Endothelial cell of umbilical vein (primary cell): ENCODE data around the gene CDK5. TPM values are rescaled to one million over a fixed set of nuclear protein-coding genes. Genes with fewer than 3 reads are reported as not detected.

Experiments used
- BruUV-seq: library from RNA; stranded (reverse); fragments of 400-500 nt; replicated peaks from 2 replicates; lab custom pipeline; 2021; lab: Mats Ljungman, UMichigan
- CTCF ChIA-PET: fragments of 300-600, 350-600 bp; sonication (Branson Sonifier 250); formaldehyde crosslinking; loops from one replicate; lab custom pipeline; 2021; ENCODE audit warnings: antibody characterized with exemption, inconsistent platforms; lab: Charles Lee
- POLR2A ChIA-PET: fragments of 300-600, 350-600 bp; sonication (Branson Sonifier 250); formaldehyde crosslinking; loops from one replicate; lab custom pipeline; 2021; ENCODE audit warnings: antibody characterized with exemption, inconsistent platforms; lab: Charles Lee
- DNase-seq: peaks from one replicate; pipeline ENCODE4 v3.0.0-alpha.2; 2011; ENCODE audit warnings: low read depth, low spot score
- FAIRE-seq: peaks from 2 replicates; lab custom pipeline; 2011; peaks lifted over from hg19 to GRCh38; lab: Jason Lieb, UNC
- H2AFZ ChIP-seq: 2 replicates; pipeline ENCODE4 v1.6.0; 2012; ENCODE audit warnings: low read depth, low read length, control low read depth, inconsistent platforms
- H3K27ac ChIP-seq: 2 replicates; pipeline ENCODE4 v1.5.1; 2011; ENCODE audit warnings: low read depth, mild to moderate bottlenecking, control low read depth, low read length, moderate library complexity; ENCODE audit not compliant: insufficient read depth
- H3K27me3 ChIP-seq, 2 experiments: 2 replicates each; pipeline versions ENCODE4 v1.6.0 to v1.6.1; 2011; ENCODE audit warnings: low read length in 2 of 2, mixed read lengths in 1 of 2; ENCODE audit not compliant: control insufficient read depth in 2 of 2, insufficient read depth in 2 of 2
- H3K36me3 ChIP-seq, 2 experiments: 2 replicates in 1 of 2; 3 replicates in 1 of 2; pipeline ENCODE4 v1.5.1; 2011; ENCODE audit warnings: low read length in 2 of 2, mild to moderate bottlenecking in 1 of 2, moderate library complexity in 1 of 2; ENCODE audit not compliant: control insufficient read depth in 2 of 2, insufficient read depth in 2 of 2; ENCODE audit errors: extremely low read depth in 1 of 2
- H3K4me1 ChIP-seq: 3 replicates; pipeline ENCODE4 v1.5.1; 2011; ENCODE audit warnings: mild to moderate bottlenecking, low read length; ENCODE audit not compliant: control insufficient read depth, insufficient read depth; ENCODE audit errors: extremely low read depth
- H3K4me2 ChIP-seq: 2 replicates; pipeline ENCODE4 v1.6.1; 2011; ENCODE audit warnings: low read length, control low read depth, mixed read lengths; ENCODE audit not compliant: insufficient read depth
- H3K4me3 ChIP-seq, 3 experiments: fragments of 200-600 bp in 1 of 3; sonication (generic), shearing (Covaris generic) in 1 of 3; replicated peaks in 1 of 3; 2 replicates each; pipeline ENCODE4 v1.5.1; 2011 to 2016; ENCODE audit warnings: control low read depth in 3 of 3, low read length in 3 of 3, mild to moderate bottlenecking in 2 of 3, inconsistent platforms in 1 of 3, low read depth in 1 of 3, moderate library complexity in 1 of 3; ENCODE audit not compliant: insufficient read depth in 1 of 3
- H3K79me2 ChIP-seq: 2 replicates; pipeline ENCODE4 v1.6.0; 2012; ENCODE audit warnings: low read length, inconsistent platforms; ENCODE audit not compliant: control insufficient read depth, insufficient read depth
- H3K9ac ChIP-seq: replicated peaks from 2 replicates; pipeline ENCODE3; 2011; ENCODE audit warnings: low read length, control low read depth; ENCODE audit not compliant: insufficient read depth; ENCODE audit errors: extremely low read depth
- H3K9me1 ChIP-seq: replicated peaks from 3 replicates; pipeline ENCODE4 v1.6.0; 2011; ENCODE audit warnings: mild to moderate bottlenecking, low read length; ENCODE audit not compliant: control insufficient read depth, insufficient read depth; ENCODE audit errors: extremely low read depth
- H3K9me3 ChIP-seq: replicated peaks from 2 replicates; pipeline ENCODE4 v1.5.1; 2012; ENCODE audit warnings: low read length, inconsistent platforms; ENCODE audit not compliant: control insufficient read depth, insufficient read depth
- H4K20me1 ChIP-seq: replicated peaks from 2 replicates; pipeline ENCODE3; 2011; ENCODE audit warnings: mild to moderate bottlenecking, low read length; ENCODE audit not compliant: control insufficient read depth, insufficient read depth; ENCODE audit errors: extremely low read depth
- EZH2 ChIP-seq: IDR thresholded peaks from 2 replicates; pipeline ENCODE4 v1.6.1; 2012; ENCODE audit warnings: borderline replicate concordance, low read depth, mild to moderate bottlenecking, moderate library complexity, low read length, inconsistent platforms; ENCODE audit not compliant: severe bottlenecking
- FOS ChIP-seq: IDR thresholded peaks from 2 replicates; pipeline ENCODE4 v1.6.1; 2011; ENCODE audit warnings: mild to moderate bottlenecking, low read length, moderate library complexity, borderline replicate concordance; ENCODE audit not compliant: insufficient read depth
- GATA2 ChIP-seq: IDR thresholded peaks from 2 replicates; pipeline ENCODE4 v1.7.0; 2011; ENCODE audit warnings: low read depth, mild to moderate bottlenecking, moderate library complexity, mixed read lengths, low read length; ENCODE audit not compliant: insufficient read length, insufficient read depth
- JUN ChIP-seq: IDR thresholded peaks from 2 replicates; pipeline ENCODE4 v1.6.1; 2011; ENCODE audit warnings: borderline replicate concordance, low read depth; ENCODE audit not compliant: insufficient read length, insufficient read depth
- MYC ChIP-seq: IDR thresholded peaks from one replicate; pipeline ENCODE4 v1.6.1; 2011; ENCODE audit warnings: mild to moderate bottlenecking, low read depth, low read length
- POLR2A ChIP-seq: IDR thresholded peaks from 2 replicates; pipeline ENCODE4 v1.6.1; 2012; ENCODE audit warnings: low read depth, mild to moderate bottlenecking, control low read depth, low read length
- POLR2AphosphoS5 ChIP-seq: IDR thresholded peaks from 2 replicates; pipeline ENCODE4 v1.6.1; 2012; ENCODE audit warnings: low read depth, mild to moderate bottlenecking, control low read depth, low read length, moderate library complexity; ENCODE audit not compliant: insufficient read depth
- dilution Hi-C: fragments of 300-500 bp; cut with MboI; formaldehyde crosslinking; loops from one replicate; pipeline ENCODE4 v1.15.0; 2019; ENCODE audit warnings: low sequenced_read_pairs; ENCODE audit not compliant: extremely low pct_ligation_motif_present
- intact Hi-C: fragments of 100-400 bp; cut with micrococcal nuclease; formaldehyde crosslinking; loops from one replicate; pipeline ENCODE4 v1.10.0; 2022
- polyA plus RNA-seq, 4 experiments: library from polyadenylated mRNA; depleted of rRNA in 3 of 4; stranded (reverse) in 3 of 4; unstranded in 1 of 4; fragments of >200 nt; gene quantifications; 2 replicates each; pipeline versions ENCODE4 v1.2.1 to v1.2.3, GENCODE V29; 2011 to 2012; ENCODE audit warnings: missing spikeins in 1 of 4
- total RNA-seq: library from RNA; stranded (reverse); gene quantifications from 2 replicates; pipeline ENCODE4 v1.2.3, GENCODE V29; 2021
- TF ChIP-seq, protein P1 (sequence below), 2 donors: IDR thresholded peaks; 1 replicate in 1 of 2; 2 replicates in 1 of 2; pipeline ENCODE4 v1.5.1; 2011; ENCODE audit warnings: low read length in 2 of 2, mild to moderate bottlenecking in 2 of 2, moderate library complexity in 2 of 2, control low read depth in 1 of 2, inconsistent platforms in 1 of 2, low read depth in 1 of 2; ENCODE audit not compliant: insufficient read depth in 1 of 2; ENCODE audit errors: extremely low read depth in 1 of 2

Gene CDK5
- total and polyA plus RNA-seq, 2 donors (not counting 3 experiments of a cell fraction or from before 2014, with no cell fraction given) = 16.5 to 38.3 TPM

DNA sequence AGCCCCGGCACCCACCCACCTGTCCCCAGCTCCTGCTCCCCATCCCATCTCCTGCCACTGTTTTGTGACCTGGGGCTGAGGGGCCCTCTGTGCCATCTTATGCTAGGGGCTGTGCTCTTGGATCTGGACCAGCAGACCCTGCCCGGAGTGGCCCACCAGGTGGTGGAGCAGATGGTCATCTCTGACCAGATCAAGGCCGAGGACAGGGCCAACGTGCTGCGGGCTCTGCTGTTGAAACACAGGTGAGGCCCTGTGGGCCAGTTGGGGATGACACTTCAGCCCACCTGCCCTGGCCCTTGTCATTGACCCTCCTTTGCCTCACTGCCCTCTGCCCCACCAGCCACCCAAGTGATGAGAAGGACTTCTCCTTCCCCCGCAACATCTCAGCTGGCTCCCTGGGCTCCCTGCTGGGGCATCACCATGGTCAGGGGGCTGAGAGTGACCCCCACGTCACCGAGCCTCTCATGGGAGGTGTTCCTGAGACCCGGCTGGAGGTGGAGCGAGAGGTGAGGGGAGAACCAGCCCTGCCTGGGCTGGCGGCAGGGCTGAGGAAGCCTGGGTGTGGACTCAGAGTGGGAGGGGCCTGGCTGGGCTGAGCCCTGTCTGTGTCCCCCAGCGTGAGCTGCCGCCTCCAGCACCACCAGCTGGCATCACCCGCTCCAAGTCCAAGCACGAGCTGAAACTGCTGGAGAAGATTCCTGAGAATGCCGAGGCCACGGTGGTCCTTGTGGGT lies 12.3 kb upstream of the CDK5 start:
- ChIA-PET CTCF (no interaction called here), POLR2A (no interaction called here)
- Histone ChIP-seq H3K4me2 (no peak overlapping the region), H3K4me1 (no peaks in the 10 kb centered on the region), H3K79me2 (no peaks in the 10 kb centered on the region), H3K9me3 (no peaks in the 10 kb centered on the region), H3K4me3 (no peak overlapping the region), H2AFZ (no peak overlapping the region), H3K36me3 (peaks cover 18 to 73% of the 10 kb centered on the region in 2 experiments), H4K20me1 (no peaks in the 10 kb centered on the region), H3K27me3 (no peaks in the 10 kb centered on the region), H3K9me1 (no peaks in the 10 kb centered on the region), H3K9ac (no peak overlapping the region), H3K27ac (no peak overlapping the region)
- DNase-seq (no peak), FAIRE-seq (no peak)
- intact Hi-C loops = no loop called here
- no TSS peak for BruUV-seq
- no peak for TF ChIP-seq GATA2
- no peak for TF ChIP-seq POLR2A
- dilution Hi-C loops = no loop called here

GRCh38 chr7:151068069-151068773 lies 10.5 kb upstream of the CDK5 start:
- no peaks in the 10 kb centered on the region for H3K9me3 ChIP-seq
- no peaks in the 10 kb centered on the region for H3K27me3 ChIP-seq
- H3K36me3 ChIP-seq = peaks cover 18 to 69% of the 10 kb centered on the region in 2 experiments
- H3K27ac ChIP-seq = no peak overlapping the region
- H3K9ac ChIP-seq = no peak overlapping the region
- no TSS peak for BruUV-seq
- FAIRE-seq = no peak
- no peaks in the 10 kb centered on the region for H3K4me1 ChIP-seq
- intact Hi-C loops (no loop called here), dilution Hi-C loops (no loop called here)
- peaks cover 2% of the 10 kb centered on the region for H3K79me2 ChIP-seq
- no peak for DNase-seq
- ChIA-PET CTCF (interaction anchor here (0.9 to 1.3 kb wide), 2 partner anchors 8 to 82 kb away, joined by 3 read pairs; no protein-coding TSS in a partner anchor), POLR2A (interaction anchor here (1.8 kb wide), 1 partner anchor 12 kb away, joined by 7 read pairs; the partner anchor contains the start of gene FASTK)
- H2AFZ ChIP-seq = no peak overlapping the region
- H4K20me1 ChIP-seq = no peaks in the 10 kb centered on the region
- H3K4me3 ChIP-seq = no peak overlapping the region
- no peak overlapping the region for H3K4me2 ChIP-seq
- no peaks in the 10 kb centered on the region for H3K9me1 ChIP-seq
- TF ChIP-seq, protein P1, sequence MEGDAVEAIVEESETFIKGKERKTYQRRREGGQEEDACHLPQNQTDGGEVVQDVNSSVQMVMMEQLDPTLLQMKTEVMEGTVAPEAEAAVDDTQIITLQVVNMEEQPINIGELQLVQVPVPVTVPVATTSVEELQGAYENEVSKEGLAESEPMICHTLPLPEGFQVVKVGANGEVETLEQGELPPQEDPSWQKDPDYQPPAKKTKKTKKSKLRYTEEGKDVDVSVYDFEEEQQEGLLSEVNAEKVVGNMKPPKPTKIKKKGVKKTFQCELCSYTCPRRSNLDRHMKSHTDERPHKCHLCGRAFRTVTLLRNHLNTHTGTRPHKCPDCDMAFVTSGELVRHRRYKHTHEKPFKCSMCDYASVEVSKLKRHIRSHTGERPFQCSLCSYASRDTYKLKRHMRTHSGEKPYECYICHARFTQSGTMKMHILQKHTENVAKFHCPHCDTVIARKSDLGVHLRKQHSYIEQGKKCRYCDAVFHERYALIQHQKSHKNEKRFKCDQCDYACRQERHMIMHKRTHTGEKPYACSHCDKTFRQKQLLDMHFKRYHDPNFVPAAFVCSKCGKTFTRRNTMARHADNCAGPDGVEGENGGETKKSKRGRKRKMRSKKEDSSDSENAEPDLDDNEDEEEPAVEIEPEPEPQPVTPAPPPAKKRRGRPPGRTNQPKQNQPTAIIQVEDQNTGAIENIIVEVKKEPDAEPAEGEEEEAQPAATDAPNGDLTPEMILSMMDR (IDR thresholded peaks at IDR 0.05; ENCODE audit: extremely low read depth in 1 of 2, insufficient read depth in 1 of 2, low read depth in 1 of 2, low read length in 2 of 2) = no peak
- TF ChIP-seq POLR2A = no peak
- no peak for TF ChIP-seq FOS
- no peak for TF ChIP-seq POLR2AphosphoS5
- no peak for TF ChIP-seq JUN
- no peak for TF ChIP-seq GATA2
- no peak for TF ChIP-seq EZH2
- no peak for TF ChIP-seq MYC
